GM23338 (cell line): Measurements from ENCODE around the gene DDX4. TPM values are rescaled to one million over a fixed set of nuclear protein-coding genes. Genes with fewer than 3 reads are reported as not detected.

Source experiments
- ATAC-seq: fragments of 200-7000 bp; cut with Tn5 transposase; 3 replicates; pipeline ENCODE4 v1.9.1; 2020
- DNase-seq: peaks from one replicate; pipeline ENCODE4 v3.0.0-alpha.2; 2015; ENCODE audit warnings: low spot score
- H2AFZ ChIP-seq: fragments of 200-600 bp; sonication (generic); 2 replicates; pipeline ENCODE4 v1.8.0; 2016; ENCODE audit warnings: antibody characterized with exemption, mild to moderate bottlenecking, moderate library complexity
- H3F3A ChIP-seq: fragments of 200-600 bp; sonication (generic); replicated peaks from 2 replicates; pipeline ENCODE4 v1.8.0; 2017; ENCODE audit warnings: antibody characterized with exemption, mixed run types, low read depth
- H3K27ac ChIP-seq: fragments of 200-600 bp; sonication (generic); 2 replicates; pipeline ENCODE4 v1.6.1; 2016; ENCODE audit warnings: low read depth
- H3K27me3 ChIP-seq: fragments of 200-600 bp; sonication (generic); 2 replicates; pipeline ENCODE4 v1.8.0; 2016; ENCODE audit warnings: mild to moderate bottlenecking, mixed run types, moderate library complexity; ENCODE audit not compliant: insufficient read depth
- H3K36me3 ChIP-seq: fragments of 200-600 bp; sonication (generic); 2 replicates; pipeline ENCODE4 v1.8.0; 2016; ENCODE audit warnings: mild to moderate bottlenecking; ENCODE audit not compliant: insufficient read depth
- H3K4me1 ChIP-seq: fragments of 200-600 bp; sonication (generic); 2 replicates; pipeline ENCODE4 v1.8.0; 2016; ENCODE audit warnings: mild to moderate bottlenecking, moderate library complexity; ENCODE audit not compliant: insufficient read depth
- H3K4me2 ChIP-seq: fragments of 200-600 bp; sonication (generic); 2 replicates; pipeline ENCODE4 v1.7.1; 2017; ENCODE audit warnings: mixed run types
- H3K4me3 ChIP-seq: fragments of 200-600 bp; sonication (generic); 2 replicates; pipeline ENCODE4 v1.6.1; 2016; ENCODE audit warnings: mixed run types
- H3K79me2 ChIP-seq: fragments of 200-600 bp; sonication (generic); replicated peaks from 2 replicates; pipeline ENCODE4 v1.8.0; 2017; ENCODE audit warnings: mild to moderate bottlenecking; ENCODE audit not compliant: insufficient read depth
- H3K9me2 ChIP-seq: fragments of 200-600 bp; sonication (generic); 2 replicates; pipeline ENCODE4 v1.8.0; 2017; ENCODE audit not compliant: insufficient read depth
- H4K20me1 ChIP-seq: fragments of 200-600 bp; sonication (generic); replicated peaks from 2 replicates; pipeline ENCODE4 v1.8.0; 2017; ENCODE audit warnings: mild to moderate bottlenecking; ENCODE audit not compliant: insufficient read depth
- H3K27ac Mint-ChIP-seq: 2 replicates; pipeline ENCODE4 v1.8.0; 2020; ENCODE audit warnings: inconsistent platforms, mild to moderate bottlenecking, moderate library complexity, mixed read lengths
- H3K27me3 Mint-ChIP-seq: 3 replicates; pipeline ENCODE4 v1.8.0; 2022; ENCODE audit warnings: low read depth, mild to moderate bottlenecking, moderate library complexity, mixed read lengths, inconsistent platforms; ENCODE audit not compliant: insufficient read depth, poor library complexity
- H3K36me3 Mint-ChIP-seq: 3 replicates; pipeline ENCODE4 v1.8.0; 2021; ENCODE audit warnings: low read depth, mild to moderate bottlenecking, inconsistent platforms, moderate library complexity, mixed read lengths
- H3K4me1 Mint-ChIP-seq: 3 replicates; pipeline ENCODE4 v1.8.0; 2020; ENCODE audit warnings: mild to moderate bottlenecking, inconsistent platforms, mixed read lengths
- H3K4me3 Mint-ChIP-seq: 3 replicates; pipeline ENCODE4 v1.8.0; 2021; ENCODE audit warnings: moderate library complexity, mild to moderate bottlenecking, inconsistent platforms, mixed read lengths
- H3K9me3 Mint-ChIP-seq: 3 replicates; pipeline ENCODE4 v1.8.0; 2020; ENCODE audit warnings: moderate library complexity, mild to moderate bottlenecking, inconsistent platforms, mixed read lengths
- EZH2 ChIP-seq: fragments of 200-600 bp; sonication (generic); IDR thresholded peaks from one replicate; pipeline ENCODE4 v1.8.0; 2017; ENCODE audit warnings: antibody characterized with exemption, mild to moderate bottlenecking, low read depth; ENCODE audit not compliant: unreplicated experiment
- EZH2phosphoT487 ChIP-seq: fragments of 200-600 bp; sonication (generic); IDR thresholded peaks from one replicate; pipeline ENCODE4 v1.8.1; 2018; ENCODE audit warnings: antibody characterized with exemption; ENCODE audit not compliant: unreplicated experiment
- POLR2AphosphoS5 ChIP-seq: IDR thresholded peaks from 2 replicates; pipeline ENCODE4 v1.6.1; 2016; ENCODE audit warnings: antibody characterized with exemption, low read depth
- REST ChIP-seq: IDR thresholded peaks from one replicate; pipeline ENCODE4 v1.6.1; 2018; ENCODE audit warnings: antibody characterized with exemption; ENCODE audit not compliant: unreplicated experiment
- polyA plus RNA-seq: library from polyadenylated mRNA; unstranded; fragments of >200 nt; fragmentation: Nextera tagmentation; extraction: Ambion mirVana; gene quantifications from 2 replicates; pipeline ENCODE4 v1.2.1, GENCODE V29; 2016
- total RNA-seq: library from RNA; depleted of rRNA; stranded (reverse); fragments of >200 nt; shearing (Covaris generic); gene quantifications from 2 replicates; pipeline ENCODE4 v1.2.3, GENCODE V29; 2014
- TF ChIP-seq, protein P1 (sequence below): fragments of 250-450 bp; sonication (Bioruptor Pico); IDR thresholded peaks from 2 replicates; pipeline ENCODE4 v1.5.0; 2020; ENCODE audit warnings: mild to moderate bottlenecking, moderate library complexity

DDX4 gene
- total and polyA plus RNA-seq, 2 experiments from 2014 or later, result 0.83 TPM; not detected in 1

DNA sequence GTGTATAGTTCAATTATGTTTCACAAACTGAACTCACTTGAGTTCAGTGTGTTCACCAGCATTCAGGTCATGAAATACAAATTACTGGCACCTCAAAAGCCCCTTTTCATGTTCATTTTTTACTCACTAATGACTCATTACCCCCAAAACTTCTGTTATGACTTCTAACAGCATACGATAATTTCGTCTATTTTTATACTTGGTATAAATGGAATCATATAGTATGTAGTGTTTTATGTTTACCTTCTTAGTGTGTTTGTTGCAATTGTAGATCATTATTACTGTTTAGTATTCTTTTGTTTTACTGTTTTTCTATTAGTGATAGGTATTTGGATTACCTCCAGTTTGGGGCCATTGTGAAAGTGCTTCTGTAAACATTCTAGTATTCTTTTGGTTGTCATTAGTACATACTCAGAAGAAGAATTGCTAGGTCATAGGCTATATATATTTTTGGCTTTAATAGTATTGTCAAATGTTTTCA is 33.4 kb downstream of the DDX4 start:
- DNase-seq, result no peak
- Mint-ChIP-seq H3K36me3 (no peaks in the 10 kb centered on the region), H3K4me1 (peaks cover 22% of the 10 kb centered on the region), H3K27ac (peak overlapping the region; percentile 43), H3K9me3 (no peaks in the 10 kb centered on the region), H3K27me3 (peaks cover 4% of the 10 kb centered on the region), H3K4me3 (no peak overlapping the region)
- Histone ChIP-seq H3K36me3 (no peaks in the 10 kb centered on the region), H2AFZ (no peak overlapping the region), H3K27me3 (no peaks in the 10 kb centered on the region), H3K4me2 (peak overlapping the region; percentile 28), H4K20me1 (no peaks in the 10 kb centered on the region), H3K9me2 (no peaks in the 10 kb centered on the region), H3F3A (no peaks in the 10 kb centered on the region), H3K27ac (no peak overlapping the region), H3K4me3 (no peak overlapping the region), H3K4me1 (peaks cover 38% of the 10 kb centered on the region), H3K79me2 (no peaks in the 10 kb centered on the region)
- ATAC-seq, result no peak
- TF ChIP-seq POLR2AphosphoS5 (0 out of 2 replicates have a peak, but pooled peaks have one; percentile 22), REST (no peak), EZH2phosphoT487 (no peak), EZH2 (no peak)
- TF ChIP-seq, protein P1, sequence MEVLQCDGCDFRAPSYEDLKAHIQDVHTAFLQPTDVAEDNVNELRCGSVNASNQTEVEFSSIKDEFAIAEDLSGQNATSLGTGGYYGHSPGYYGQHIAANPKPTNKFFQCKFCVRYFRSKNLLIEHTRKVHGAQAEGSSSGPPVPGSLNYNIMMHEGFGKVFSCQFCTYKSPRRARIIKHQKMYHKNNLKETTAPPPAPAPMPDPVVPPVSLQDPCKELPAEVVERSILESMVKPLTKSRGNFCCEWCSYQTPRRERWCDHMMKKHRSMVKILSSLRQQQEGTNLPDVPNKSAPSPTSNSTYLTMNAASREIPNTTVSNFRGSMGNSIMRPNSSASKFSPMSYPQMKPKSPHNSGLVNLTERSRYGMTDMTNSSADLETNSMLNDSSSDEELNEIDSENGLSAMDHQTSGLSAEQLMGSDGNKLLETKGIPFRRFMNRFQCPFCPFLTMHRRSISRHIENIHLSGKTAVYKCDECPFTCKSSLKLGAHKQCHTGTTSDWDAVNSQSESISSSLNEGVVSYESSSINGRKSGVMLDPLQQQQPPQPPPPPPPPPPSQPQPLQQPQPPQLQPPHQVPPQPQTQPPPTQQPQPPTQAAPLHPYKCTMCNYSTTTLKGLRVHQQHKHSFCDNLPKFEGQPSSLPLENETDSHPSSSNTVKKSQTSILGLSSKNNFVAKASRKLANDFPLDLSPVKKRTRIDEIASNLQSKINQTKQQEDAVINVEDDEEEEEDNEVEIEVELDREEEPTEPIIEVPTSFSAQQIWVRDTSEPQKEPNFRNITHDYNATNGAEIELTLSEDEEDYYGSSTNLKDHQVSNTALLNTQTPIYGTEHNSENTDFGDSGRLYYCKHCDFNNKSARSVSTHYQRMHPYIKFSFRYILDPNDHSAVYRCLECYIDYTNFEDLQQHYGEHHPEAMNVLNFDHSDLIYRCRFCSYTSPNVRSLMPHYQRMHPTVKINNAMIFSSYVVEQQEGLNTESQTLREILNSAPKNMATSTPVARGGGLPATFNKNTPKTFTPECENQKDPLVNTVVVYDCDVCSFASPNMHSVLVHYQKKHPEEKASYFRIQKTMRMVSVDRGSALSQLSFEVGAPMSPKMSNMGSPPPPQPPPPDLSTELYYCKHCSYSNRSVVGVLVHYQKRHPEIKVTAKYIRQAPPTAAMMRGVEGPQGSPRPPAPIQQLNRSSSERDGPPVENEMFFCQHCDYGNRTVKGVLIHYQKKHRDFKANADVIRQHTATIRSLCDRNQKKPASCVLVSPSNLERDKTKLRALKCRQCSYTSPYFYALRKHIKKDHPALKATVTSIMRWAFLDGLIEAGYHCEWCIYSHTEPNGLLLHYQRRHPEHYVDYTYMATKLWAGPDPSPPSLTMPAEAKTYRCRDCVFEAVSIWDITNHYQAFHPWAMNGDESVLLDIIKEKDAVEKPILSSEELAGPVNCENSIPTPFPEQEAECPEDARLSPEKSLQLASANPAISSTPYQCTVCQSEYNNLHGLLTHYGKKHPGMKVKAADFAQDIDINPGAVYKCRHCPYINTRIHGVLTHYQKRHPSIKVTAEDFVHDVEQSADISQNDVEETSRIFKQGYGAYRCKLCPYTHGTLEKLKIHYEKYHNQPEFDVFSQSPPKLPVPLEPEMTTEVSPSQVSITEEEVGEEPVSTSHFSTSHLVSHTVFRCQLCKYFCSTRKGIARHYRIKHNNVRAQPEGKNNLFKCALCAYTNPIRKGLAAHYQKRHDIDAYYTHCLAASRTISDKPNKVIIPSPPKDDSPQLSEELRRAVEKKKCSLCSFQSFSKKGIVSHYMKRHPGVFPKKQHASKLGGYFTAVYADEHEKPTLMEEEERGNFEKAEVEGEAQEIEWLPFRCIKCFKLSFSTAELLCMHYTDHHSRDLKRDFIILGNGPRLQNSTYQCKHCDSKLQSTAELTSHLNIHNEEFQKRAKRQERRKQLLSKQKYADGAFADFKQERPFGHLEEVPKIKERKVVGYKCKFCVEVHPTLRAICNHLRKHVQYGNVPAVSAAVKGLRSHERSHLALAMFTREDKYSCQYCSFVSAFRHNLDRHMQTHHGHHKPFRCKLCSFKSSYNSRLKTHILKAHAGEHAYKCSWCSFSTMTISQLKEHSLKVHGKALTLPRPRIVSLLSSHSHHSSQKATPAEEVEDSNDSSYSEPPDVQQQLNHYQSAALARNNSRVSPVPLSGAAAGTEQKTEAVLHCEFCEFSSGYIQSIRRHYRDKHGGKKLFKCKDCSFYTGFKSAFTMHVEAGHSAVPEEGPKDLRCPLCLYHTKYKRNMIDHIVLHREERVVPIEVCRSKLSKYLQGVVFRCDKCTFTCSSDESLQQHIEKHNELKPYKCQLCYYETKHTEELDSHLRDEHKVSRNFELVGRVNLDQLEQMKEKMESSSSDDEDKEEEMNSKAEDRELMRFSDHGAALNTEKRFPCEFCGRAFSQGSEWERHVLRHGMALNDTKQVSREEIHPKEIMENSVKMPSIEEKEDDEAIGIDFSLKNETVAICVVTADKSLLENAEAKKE (CRISPR knock-in tag), result no peak
